ENCODE measurements around the gene CSH2.

CSH2 gene

GRCh38 chr17:63833741-63834373, 39.6 kb downstream of the CSH2 start:
- no peak for ATAC-seq
- TF ChIP-seq ZNF8 (CRISPR knock-in tag; IDR thresholded peaks at IDR 0.05) (no peak), POU6F1 (CRISPR knock-in tag; IDR thresholded peaks at IDR 0.05; ENCODE audit: borderline replicate concordance, low read depth) (no peak), ZFP30 (CRISPR knock-in tag; IDR thresholded peaks at IDR 0.05) (no peak), CREB5 (CRISPR knock-in tag; IDR thresholded peaks at IDR 0.05; ENCODE audit: low read depth) (no peak), GLIS3 (CRISPR knock-in tag; IDR thresholded peaks at IDR 0.05) (no peak), ZC3H10 (CRISPR knock-in tag; IDR thresholded peaks at IDR 0.05) (no peak), BACH2 (CRISPR knock-in tag; IDR thresholded peaks at IDR 0.05; ENCODE audit: borderline replicate concordance) (no peak), RARB (CRISPR knock-in tag; IDR thresholded peaks at IDR 0.05) (no peak), PATZ1 (CRISPR knock-in tag; IDR thresholded peaks at IDR 0.05; ENCODE audit: borderline replicate concordance) (no peak)

DNA sequence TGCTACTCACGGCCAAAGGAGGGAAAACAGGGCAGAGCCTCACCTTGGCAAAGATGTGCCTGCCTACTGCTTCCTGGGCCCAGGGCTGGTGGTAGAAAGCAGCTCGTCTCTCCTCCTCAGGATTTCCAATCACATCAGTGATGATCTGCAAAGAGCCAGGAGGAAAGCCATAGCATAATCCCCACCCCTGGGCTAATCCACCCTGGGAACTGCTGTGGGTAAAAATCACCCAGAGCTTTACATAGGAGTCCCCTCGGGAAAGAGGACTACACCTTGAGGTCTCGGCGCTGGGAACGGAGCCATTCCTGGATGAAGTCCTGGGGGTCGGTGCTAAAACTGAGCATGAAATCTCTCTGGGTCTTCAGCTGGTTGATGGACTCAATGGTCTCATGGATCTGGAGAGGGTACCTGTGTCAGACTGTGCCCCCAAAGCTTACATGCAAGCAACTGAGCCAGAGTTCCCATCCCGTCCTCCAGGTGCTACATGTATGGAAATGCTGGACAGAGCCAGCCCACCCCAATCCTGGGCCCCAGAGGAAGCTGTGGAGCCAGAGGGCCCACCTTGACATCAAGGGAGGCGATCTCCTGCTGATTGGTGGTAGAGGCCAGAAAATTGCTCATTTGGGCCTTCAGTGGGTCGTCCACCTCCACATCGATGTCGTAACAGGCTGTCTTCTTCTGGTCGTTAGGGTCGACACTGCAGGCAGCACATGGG, 40.3 kb downstream of the CSH2 start:
- TF ChIP-seq ESRRG (CRISPR knock-in tag; IDR thresholded peaks at IDR 0.05) (no peak), CSDC2 (CRISPR knock-in tag; IDR thresholded peaks at IDR 0.05) (no peak), ARNTL (CRISPR knock-in tag; IDR thresholded peaks at IDR 0.05; ENCODE audit: borderline replicate concordance, low read depth) (no peak), ZNF8 (CRISPR knock-in tag; IDR thresholded peaks at IDR 0.05) (no peak), OSR1 (CRISPR knock-in tag; IDR thresholded peaks at IDR 0.05) (no peak), ZC3H10 (CRISPR knock-in tag; IDR thresholded peaks at IDR 0.05) (no peak), GLIS3 (CRISPR knock-in tag; IDR thresholded peaks at IDR 0.05) (no peak), PPARA (CRISPR knock-in tag; IDR thresholded peaks at IDR 0.05; ENCODE audit: borderline replicate concordance) (no peak), ZNF70 (CRISPR knock-in tag; IDR thresholded peaks at IDR 0.05) (no peak), PATZ1 (CRISPR knock-in tag; IDR thresholded peaks at IDR 0.05; ENCODE audit: borderline replicate concordance) (no peak), ZFP3 (CRISPR knock-in tag; IDR thresholded peaks at IDR 0.05) (no peak), ISL1 (CRISPR knock-in tag; IDR thresholded peaks at IDR 0.05) (no peak), TOX (CRISPR knock-in tag; IDR thresholded peaks at IDR 0.05; ENCODE audit: borderline replicate concordance) (no peak), SNAI2 (CRISPR knock-in tag; IDR thresholded peaks at IDR 0.05) (no peak)
- TF ChIP-seq, protein P1, sequence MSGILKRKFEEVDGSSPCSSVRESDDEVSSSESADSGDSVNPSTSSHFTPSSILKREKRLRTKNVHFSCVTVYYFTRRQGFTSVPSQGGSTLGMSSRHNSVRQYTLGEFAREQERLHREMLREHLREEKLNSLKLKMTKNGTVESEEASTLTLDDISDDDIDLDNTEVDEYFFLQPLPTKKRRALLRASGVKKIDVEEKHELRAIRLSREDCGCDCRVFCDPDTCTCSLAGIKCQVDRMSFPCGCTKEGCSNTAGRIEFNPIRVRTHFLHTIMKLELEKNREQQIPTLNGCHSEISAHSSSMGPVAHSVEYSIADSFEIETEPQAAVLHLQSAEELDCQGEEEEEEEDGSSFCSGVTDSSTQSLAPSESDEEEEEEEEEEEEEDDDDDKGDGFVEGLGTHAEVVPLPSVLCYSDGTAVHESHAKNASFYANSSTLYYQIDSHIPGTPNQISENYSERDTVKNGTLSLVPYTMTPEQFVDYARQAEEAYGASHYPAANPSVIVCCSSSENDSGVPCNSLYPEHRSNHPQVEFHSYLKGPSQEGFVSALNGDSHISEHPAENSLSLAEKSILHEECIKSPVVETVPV (CRISPR knock-in tag; IDR thresholded peaks at IDR 0.05) = no peak
- no peak for ATAC-seq

DNA sequence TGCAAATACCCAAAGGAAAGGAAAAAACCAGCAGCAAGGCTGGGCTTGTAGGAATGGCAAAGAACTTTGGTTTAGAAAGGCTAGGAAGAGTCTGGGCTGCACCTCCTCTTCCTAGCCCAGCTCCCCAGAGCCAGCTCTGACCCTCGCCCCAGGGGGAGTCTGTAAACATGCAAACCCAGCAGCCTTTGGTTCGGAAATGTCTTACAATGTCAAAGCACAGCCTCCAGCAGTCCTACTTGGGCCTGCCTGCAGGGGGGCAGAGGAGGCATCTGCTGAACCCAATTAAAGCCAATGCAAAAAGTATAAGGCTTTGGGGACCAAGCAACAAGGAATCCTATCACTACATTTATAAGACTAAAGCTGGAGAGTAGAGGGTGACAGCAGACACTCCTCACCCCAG, 41.0 kb downstream of the CSH2 start:
- ATAC-seq = no peak
- no peak for TF ChIP-seq BACH2 (CRISPR knock-in tag; IDR thresholded peaks at IDR 0.05; ENCODE audit: borderline replicate concordance)
- TF ChIP-seq ZFP3 (CRISPR knock-in tag; IDR thresholded peaks at IDR 0.05) = no peak
- no peak for TF ChIP-seq ZC3H10 (CRISPR knock-in tag; IDR thresholded peaks at IDR 0.05)
- TF ChIP-seq CSDC2 (CRISPR knock-in tag; IDR thresholded peaks at IDR 0.05) = no peak
- no peak for TF ChIP-seq ZNF8 (CRISPR knock-in tag; IDR thresholded peaks at IDR 0.05)
- no peak for TF ChIP-seq GLIS3 (CRISPR knock-in tag; IDR thresholded peaks at IDR 0.05)
- no peak for TF ChIP-seq ARNTL (CRISPR knock-in tag; IDR thresholded peaks at IDR 0.05; ENCODE audit: borderline replicate concordance, low read depth)
- TF ChIP-seq, protein P2, sequence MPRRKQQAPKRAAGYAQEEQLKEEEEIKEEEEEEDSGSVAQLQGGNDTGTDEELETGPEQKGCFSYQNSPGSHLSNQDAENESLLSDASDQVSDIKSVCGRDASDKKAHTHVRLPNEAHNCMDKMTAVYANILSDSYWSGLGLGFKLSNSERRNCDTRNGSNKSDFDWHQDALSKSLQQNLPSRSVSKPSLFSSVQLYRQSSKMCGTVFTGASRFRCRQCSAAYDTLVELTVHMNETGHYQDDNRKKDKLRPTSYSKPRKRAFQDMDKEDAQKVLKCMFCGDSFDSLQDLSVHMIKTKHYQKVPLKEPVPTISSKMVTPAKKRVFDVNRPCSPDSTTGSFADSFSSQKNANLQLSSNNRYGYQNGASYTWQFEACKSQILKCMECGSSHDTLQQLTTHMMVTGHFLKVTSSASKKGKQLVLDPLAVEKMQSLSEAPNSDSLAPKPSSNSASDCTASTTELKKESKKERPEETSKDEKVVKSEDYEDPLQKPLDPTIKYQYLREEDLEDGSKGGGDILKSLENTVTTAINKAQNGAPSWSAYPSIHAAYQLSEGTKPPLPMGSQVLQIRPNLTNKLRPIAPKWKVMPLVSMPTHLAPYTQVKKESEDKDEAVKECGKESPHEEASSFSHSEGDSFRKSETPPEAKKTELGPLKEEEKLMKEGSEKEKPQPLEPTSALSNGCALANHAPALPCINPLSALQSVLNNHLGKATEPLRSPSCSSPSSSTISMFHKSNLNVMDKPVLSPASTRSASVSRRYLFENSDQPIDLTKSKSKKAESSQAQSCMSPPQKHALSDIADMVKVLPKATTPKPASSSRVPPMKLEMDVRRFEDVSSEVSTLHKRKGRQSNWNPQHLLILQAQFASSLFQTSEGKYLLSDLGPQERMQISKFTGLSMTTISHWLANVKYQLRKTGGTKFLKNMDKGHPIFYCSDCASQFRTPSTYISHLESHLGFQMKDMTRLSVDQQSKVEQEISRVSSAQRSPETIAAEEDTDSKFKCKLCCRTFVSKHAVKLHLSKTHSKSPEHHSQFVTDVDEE (CRISPR knock-in tag; IDR thresholded peaks at IDR 0.05) = no peak
- no peak for TF ChIP-seq PATZ1 (CRISPR knock-in tag; IDR thresholded peaks at IDR 0.05; ENCODE audit: borderline replicate concordance)
